Heart left ventricle (tissue), 16 donors: ENCODE data around the gene SUMF1. TPM values are rescaled to one million over a fixed set of nuclear protein-coding genes. Genes with fewer than 3 reads are reported as not detected.

ENCODE experiments used
- ATAC-seq, 4 donors: fragments of 200-7000 bp; cut with Tn5 transposase; one replicate each; pipeline ENCODE4 v1.9.1; 2020 to 2022; ENCODE audit warnings: moderate library complexity in 4 of 4, mild to moderate bottlenecking in 3 of 4, moderate number of reproducible peaks in 1 of 4
- DNase-seq, 5 donors: peaks; one replicate each; pipeline ENCODE4 v3.0.0-alpha.2; 2020
- H3K27ac ChIP-seq, 12 donors: fragments of 200-600 bp; sonication (generic) in 4 of 12; one replicate each; pipeline versions ENCODE4 v1.5.0 to v1.8.0; 2016 to 2022; ENCODE audit warnings: mild to moderate bottlenecking in 2 of 12
- H3K27me3 ChIP-seq, 9 donors: fragments of 200-600 bp; sonication (generic) in 2 of 9; one replicate each; pipeline versions ENCODE4 v1.5.1 to v1.8.0; 2016 to 2022; ENCODE audit warnings: mild to moderate bottlenecking in 3 of 9
- H3K36me3 ChIP-seq, 9 donors: fragments of 200-600 bp; sonication (generic) in 2 of 9; one replicate each; pipeline versions ENCODE4 v1.5.0 to v1.8.0; 2018 to 2022; ENCODE audit warnings: mild to moderate bottlenecking in 2 of 9
- H3K4me1 ChIP-seq, 12 donors: fragments of 200-600 bp; sonication (generic) in 4 of 12; one replicate each; pipeline versions ENCODE4 v1.5.0 to v1.8.0; 2016 to 2022; ENCODE audit warnings: mild to moderate bottlenecking in 3 of 12
- H3K4me3 ChIP-seq, 12 donors: fragments of 200-600 bp; sonication (generic) in 4 of 12; one replicate each; pipeline versions ENCODE4 v1.5.0 to v1.8.0; 2017 to 2022; ENCODE audit warnings: mild to moderate bottlenecking in 9 of 12, moderate library complexity in 4 of 12
- H3K9me3 ChIP-seq, 12 donors: fragments of 200-600 bp; sonication (generic) in 4 of 12; one replicate each; pipeline versions ENCODE4 v1.5.0 to v1.8.0; 2016 to 2022; ENCODE audit warnings: mild to moderate bottlenecking in 1 of 12
- POLR2A ChIP-seq, 2 donors: fragments of 450-650 bp; IDR thresholded peaks; one replicate each; pipeline ENCODE4 v1.6.1; 2017; ENCODE audit warnings: antibody characterized with exemption in 2 of 2, mild to moderate bottlenecking in 2 of 2, moderate library complexity in 2 of 2
- WGBS, 4 donors: extraction: QIAGEN DNeasy Blood & Tissue Kit in 2 of 4; methylation state at CpG; one replicate each; pipeline versions ENCODE4 v1.1.5 to v1.1.7; 2013 to 2018; 5-methylcytosine and 5-hydroxymethylcytosine counted together
- intact Hi-C, 10 donors: fragments of 100-400 bp; cut with DNase I; formaldehyde crosslinking; loops; one replicate each; pipeline versions ENCODE4 v1.11.1 to v1.14.2; 2022
- polyA plus RNA-seq, 2 donors: library from polyadenylated mRNA; stranded (reverse); fragments of 200-250 nt; gene quantifications; one replicate each; pipeline ENCODE4 v1.2.3, GENCODE V29; 2013
- total RNA-seq, 9 donors: library from RNA; depleted of rRNA in 2 of 9; stranded (reverse); fragments of >200 nt in 2 of 9; fragmentation: NEBNext Ultra II Directional in 3 of 9; extraction: Animal tissue kit (Norgen Biotek cat#: 25700) in 3 of 9; gene quantifications; one replicate each; pipeline versions ENCODE4 v1.1.0 to v1.2.4, GENCODE V29; 2016 to 2023
- TF ChIP-seq, protein P1 (sequence below), 12 donors: fragments of 200-600 bp; sonication (generic) in 4 of 12; IDR thresholded peaks; one replicate each; pipeline versions ENCODE4 v1.5.0 to v1.8.0; 2018 to 2022; ENCODE audit warnings: antibody characterized with exemption in 12 of 12, mild to moderate bottlenecking in 5 of 12
- donor health status: ischemic (EF 13 %, LVEDD 7.1; RV severe dilation, severe dysfunction).
- donor health status: healthy with polysubstance abuse.
- donor health status: DM: no; HTN: yes; CAD: no.
- donor health status: DM: no; HTN: no; CAD: no.
- donor health status: ischemic (EF 25% LVEDD 6.9; RV normal size, moderate dysfunction).
- donor health status: ischemic (EF 25% LVEDD 5.7; RV mildly dilated, moderate dysfunction).
- donor health status: healthy.
- donor health status: DM: yes; HTN: yes; CAD: no.
- donor health status: ischemic (EF 35%, LVEDD 5.7; RV mildly dilated, moderate dysfunction).
- donor health status: nonischemic (EF 11% LVEDD 7.7; RV severe dilation, severe dysfunction).
- donor health status: DM: yes; HTN: yes; CAD: no.
- donor health status: PGD.
- donor health status: ischemic (EF 29% LVEDD 5.4; RV normal size, mild dysfunction).
- donor health status: nonischemic (EF 23%, LVEDD 6.1; RV moderate dilation, normal function).

SUMF1 gene
- total and polyA plus RNA-seq, 11 donors: 3.9 to 21.1 (median 11.2) TPM

DNA sequence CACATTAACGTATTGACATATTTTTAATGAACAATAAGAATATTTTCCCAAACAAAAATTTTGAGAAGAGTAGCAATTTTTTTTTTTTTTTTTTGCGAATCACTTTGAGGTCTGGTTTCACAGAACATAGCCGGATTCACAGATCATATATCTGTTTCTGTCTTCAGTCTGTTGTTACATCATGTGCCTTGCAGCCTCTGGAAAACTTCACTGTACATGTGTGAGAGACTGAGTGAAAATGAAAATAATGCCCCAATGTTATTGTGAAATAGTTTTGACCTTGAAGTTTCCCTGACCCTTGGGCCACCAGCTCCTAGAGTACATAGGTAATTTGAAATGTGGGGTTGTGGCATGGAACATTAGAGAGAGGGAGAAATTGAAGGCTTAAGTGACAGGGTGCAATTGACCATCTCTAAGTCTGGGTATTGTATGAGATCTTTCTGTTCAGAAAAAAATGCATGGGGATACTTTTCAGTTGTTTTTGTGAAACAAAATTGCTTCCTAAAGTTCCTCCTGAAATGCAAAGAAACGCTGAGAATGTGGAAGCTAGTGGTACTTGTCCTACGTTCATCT is 40.0 kb upstream of the SUMF1 start:
- TF ChIP-seq POLR2A (IDR thresholded peaks at IDR 0.05): no peak
- TF ChIP-seq, protein P1, sequence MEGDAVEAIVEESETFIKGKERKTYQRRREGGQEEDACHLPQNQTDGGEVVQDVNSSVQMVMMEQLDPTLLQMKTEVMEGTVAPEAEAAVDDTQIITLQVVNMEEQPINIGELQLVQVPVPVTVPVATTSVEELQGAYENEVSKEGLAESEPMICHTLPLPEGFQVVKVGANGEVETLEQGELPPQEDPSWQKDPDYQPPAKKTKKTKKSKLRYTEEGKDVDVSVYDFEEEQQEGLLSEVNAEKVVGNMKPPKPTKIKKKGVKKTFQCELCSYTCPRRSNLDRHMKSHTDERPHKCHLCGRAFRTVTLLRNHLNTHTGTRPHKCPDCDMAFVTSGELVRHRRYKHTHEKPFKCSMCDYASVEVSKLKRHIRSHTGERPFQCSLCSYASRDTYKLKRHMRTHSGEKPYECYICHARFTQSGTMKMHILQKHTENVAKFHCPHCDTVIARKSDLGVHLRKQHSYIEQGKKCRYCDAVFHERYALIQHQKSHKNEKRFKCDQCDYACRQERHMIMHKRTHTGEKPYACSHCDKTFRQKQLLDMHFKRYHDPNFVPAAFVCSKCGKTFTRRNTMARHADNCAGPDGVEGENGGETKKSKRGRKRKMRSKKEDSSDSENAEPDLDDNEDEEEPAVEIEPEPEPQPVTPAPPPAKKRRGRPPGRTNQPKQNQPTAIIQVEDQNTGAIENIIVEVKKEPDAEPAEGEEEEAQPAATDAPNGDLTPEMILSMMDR (IDR thresholded peaks at IDR 0.05): no peak
- WGBS, 4 donors: 70 to 79% (median 75%) methylated on average over 5 of the region's 5 CpGs
- H3K4me1 ChIP-seq: peaks cover 0 to 57% (median 25%) of the 10 kb centered on the region in 12 donors
- ATAC-seq (no peak), DNase-seq (no peak)
- no peak overlapping the region for H3K4me3 ChIP-seq
- no peaks in the 10 kb centered on the region for H3K9me3 ChIP-seq
- intact Hi-C loops: no loop called here
- peaks cover 0 to 4% (median 0%) of the 10 kb centered on the region in 9 donors for H3K36me3 ChIP-seq
- H3K27ac ChIP-seq: peak overlapping the region in 1 of 12 donors; percentile 39
- H3K27me3 ChIP-seq: no peaks in the 10 kb centered on the region

DNA sequence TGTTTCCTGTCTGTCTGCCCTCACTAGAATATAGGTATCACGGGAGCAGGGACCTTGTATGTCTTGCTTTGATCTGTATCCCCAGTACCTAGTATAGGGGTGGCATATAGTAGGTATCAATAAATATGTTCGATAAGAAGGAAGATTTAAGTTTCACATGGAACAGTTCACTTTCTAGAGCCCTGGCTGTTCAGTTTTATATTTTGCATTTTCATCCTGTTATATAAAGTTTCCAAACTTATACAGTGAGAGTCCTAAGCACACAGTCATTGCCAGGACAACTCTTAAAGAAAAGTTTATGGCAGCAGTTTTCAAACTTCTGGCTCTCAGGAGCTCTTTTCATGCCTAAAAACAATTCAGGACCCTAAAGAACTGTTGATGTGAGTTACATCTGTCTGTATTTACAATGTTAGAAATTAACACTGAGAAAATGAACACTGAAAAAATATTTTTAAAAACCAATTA is 39.5 kb upstream of the SUMF1 start:
- H3K36me3 ChIP-seq: peaks cover 0 to 9% (median 1%) of the 10 kb centered on the region in 9 donors
- H3K27ac ChIP-seq: no peak overlapping the region
- no peaks in the 10 kb centered on the region for H3K9me3 ChIP-seq
- DNase-seq (no peak), ATAC-seq (no peak)
- H3K27me3 ChIP-seq: no peaks in the 10 kb centered on the region
- intact Hi-C loops: no loop called here
- WGBS, 4 donors: 89 to 92% (median 91%) methylated on average over 2 of the region's 2 CpGs
- no peak overlapping the region for H3K4me3 ChIP-seq
- H3K4me1 ChIP-seq: peaks cover 0 to 53% (median 25%) of the 10 kb centered on the region in 12 donors
- no peak for TF ChIP-seq POLR2A (IDR thresholded peaks at IDR 0.05)
- TF ChIP-seq, protein P1 (IDR thresholded peaks at IDR 0.05): no peak

DNA sequence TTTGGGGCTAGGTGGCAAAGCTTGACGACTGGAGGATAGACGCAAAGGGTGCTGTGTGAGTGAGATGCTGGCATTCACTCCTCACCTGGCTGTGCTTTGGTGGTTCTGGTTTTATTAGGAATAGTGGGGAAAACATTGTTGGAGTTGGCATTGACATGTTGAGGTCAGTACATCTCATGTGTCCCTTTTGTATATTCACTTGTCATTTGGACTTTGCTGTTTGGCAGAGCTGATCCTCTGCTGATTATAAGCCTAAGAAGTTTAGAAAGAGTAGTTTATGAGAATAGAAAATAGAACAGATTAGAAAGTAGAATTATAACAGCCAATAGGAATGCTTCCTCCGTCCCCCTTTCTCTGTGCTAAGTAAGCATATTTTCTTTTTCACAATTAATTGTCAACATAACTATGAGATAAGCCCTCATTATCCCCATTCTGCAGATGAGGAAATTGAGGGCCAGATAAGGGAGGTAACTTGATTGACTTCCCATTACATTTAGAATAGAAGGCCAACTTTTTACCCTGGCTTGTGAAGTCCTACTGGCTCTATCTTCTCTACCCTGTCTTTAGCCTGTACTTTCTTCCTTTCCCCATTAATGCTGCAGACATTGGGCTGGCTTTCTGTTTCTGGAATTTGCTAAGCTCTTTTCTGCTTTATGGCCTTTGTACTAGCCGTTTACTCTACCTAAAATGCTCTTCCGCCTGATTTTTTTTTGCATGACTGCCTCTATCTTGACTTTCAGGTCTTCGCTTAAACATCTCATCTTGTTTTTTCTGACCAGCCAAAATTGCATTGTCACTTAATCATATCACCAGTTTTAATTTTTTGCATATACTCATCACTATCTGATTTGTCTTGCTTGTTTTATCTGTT is 38.9 kb upstream of the SUMF1 start:
- H3K4me3 ChIP-seq: no peak overlapping the region
- WGBS, 4 donors: 91 to 93% (median 92%) methylated on average over 6 of the region's 6 CpGs
- peak overlapping the region in 3 of 12 donors; percentile 63 to 82 (median 81) for H3K27ac ChIP-seq
- TF ChIP-seq POLR2A (IDR thresholded peaks at IDR 0.05): no peak
- TF ChIP-seq, protein P1 (IDR thresholded peaks at IDR 0.05): no peak
- peaks cover 0 to 15% (median 8%) of the 10 kb centered on the region in 9 donors for H3K36me3 ChIP-seq
- no peaks in the 10 kb centered on the region for H3K27me3 ChIP-seq
- DNase-seq (no peak), ATAC-seq (no peak)
- H3K4me1 ChIP-seq: peaks cover 0 to 53% (median 25%) of the 10 kb centered on the region in 12 donors
- H3K9me3 ChIP-seq: no peaks in the 10 kb centered on the region
- intact Hi-C loops: no loop called here
